Fibroblast of skin of right biceps (primary cell): ENCODE data around the gene SMARCC1.
"Not testable (repeated sequence)": the region's sequence is repeated elsewhere in the genome, so short reads cannot be mapped to it uniquely, and the experiment has no call there.

Experiments
- DNase-seq: peaks from one replicate; pipeline ENCODE4 v3.0.0-alpha.2; 2013

Gene SMARCC1

DNA sequence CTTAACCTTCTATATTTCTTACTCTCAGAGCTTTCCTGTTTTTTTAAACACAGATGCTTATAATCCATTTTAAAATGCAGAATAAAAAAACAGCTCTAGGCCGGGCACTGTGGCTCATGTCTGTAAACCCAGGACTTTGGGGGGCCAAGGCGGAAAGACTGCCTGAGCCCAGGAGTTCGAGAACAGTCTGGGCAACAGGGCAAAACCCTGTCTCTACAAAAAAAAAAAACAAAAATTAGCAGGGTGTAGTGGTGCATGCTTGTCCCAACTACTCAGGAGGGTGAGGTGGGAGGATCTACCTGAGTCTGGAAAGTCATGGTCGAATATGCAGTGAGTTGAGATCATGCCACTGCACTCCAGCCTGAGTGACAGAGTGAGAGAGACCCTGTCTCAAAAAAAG lies 15.5 kb downstream of the SMARCC1 start:
- DNase-seq: no peak

DNA sequence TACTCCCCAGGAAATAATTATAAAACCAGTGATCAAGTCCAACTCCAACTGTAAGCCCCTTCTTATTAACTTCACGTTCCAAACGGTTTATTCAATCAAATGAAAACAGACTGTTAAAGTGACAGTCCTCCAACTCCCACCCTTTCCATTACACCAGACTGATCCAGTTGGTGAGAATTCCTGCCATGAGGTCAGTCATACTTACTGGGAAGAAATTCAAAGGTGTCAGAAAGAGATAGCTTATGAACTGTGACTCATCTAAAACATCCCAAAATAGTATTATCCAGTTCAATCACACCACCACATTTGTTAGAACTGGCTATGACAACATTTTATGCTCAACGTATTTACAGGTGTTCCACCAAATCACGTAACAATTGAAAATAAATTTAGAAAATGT lies 19.5 kb downstream of the SMARCC1 start:
- DNase-seq: peak; percentile 8

GRCh38 chr3:47761046-47761445 lies 20.6 kb downstream of the SMARCC1 start:
- DNase-seq: no peak

DNA sequence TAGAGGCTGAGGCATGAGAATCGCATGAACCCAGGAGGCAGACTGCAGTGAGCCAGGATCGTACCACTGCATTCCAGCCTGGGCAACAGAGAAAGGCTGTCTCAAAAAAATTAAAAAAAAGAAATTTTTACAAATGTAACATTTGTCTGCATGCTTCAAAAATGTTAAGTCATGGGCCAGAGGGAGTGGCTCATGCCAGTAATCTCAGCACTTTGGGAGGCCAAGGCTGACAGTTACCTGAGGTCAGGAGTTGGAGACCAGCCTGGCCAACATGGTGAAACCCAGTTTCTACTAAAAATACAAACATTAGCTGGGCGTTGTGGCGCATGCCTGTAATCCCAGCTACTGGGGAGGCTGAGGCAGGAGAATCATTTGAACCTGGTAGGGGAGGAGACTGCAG lies 21.5 kb downstream of the SMARCC1 start:
- not testable (repeated sequence) for DNase-seq

- no peak for DNase-seq
Measured at GRCh38 chr3:47758261-47759025, 23.2 kb downstream of the SMARCC1 start.

DNA sequence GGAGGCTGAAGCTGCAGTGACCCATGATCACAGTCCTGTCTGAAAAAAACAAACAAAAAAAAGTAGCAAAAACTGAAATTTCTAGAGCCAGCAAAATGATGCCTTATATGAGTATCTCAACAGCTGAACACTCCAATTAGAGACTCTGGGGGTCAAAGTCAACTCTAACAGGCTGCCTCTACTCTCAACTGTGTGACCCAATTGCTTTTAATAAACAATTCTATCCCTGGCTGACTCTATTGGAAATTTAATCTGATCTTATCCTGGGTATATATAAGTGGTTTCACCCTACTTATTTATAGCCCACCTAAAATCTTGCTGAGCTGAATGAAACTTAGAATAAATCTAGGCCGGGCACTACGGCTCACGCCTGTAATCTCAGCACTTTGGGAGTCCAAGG lies 29.0 kb downstream of the SMARCC1 start:
- DNase-seq: no peak

DNA sequence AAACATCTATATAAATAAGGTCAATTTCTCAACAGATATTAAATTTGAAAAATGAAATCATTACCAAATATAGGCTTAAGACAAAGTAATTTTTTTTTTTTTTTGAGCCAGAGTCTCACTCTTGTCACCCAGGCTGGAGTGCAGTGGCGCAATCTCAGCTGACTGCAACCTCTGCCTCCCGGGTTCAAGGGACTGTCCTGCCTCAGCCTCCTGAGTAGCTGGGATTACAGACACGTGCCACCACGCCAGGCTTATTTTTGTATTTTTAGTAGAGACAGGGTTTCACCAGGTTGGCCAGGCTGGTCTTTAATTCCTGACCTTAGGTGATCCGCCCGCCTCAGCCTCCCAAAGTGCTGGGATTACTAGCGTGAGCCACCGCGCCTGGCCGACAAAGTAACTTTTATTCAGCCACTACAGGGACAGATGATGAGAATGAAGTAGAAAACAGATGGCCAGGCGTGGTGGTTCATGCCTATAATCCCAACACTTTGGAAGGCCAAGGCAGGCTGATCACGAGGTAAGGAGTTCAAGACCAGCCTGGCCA lies 30.8 kb downstream of the SMARCC1 start:
- DNase-seq: not testable (repeated sequence)

DNA sequence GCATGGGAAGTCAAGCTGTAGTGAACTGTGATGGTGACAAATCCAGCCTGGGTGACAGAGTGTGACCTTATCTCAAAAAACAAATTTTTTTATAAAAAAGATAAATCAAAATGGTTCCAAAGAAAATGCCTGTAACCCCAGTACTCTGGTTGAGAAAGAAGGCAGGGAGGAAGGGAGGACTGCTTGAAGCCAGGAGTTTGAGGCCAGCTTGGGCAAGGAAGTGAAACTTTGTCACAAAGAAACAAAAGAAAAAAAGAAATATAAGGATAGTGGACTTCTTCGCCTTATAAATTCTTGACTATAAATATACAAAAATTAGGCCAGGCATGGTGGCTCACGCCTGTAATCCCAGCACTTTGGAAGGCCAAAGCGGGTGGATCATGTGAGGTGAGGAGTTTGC lies 34.1 kb downstream of the SMARCC1 start:
- DNase-seq: no peak

GRCh38 chr3:47746264-47746663 lies 35.4 kb downstream of the SMARCC1 start:
- no peak for DNase-seq

GRCh38 chr3:47743855-47744254 lies 37.8 kb downstream of the SMARCC1 start:
- no peak for DNase-seq

GRCh38 chr3:47743352-47743751 lies 38.3 kb downstream of the SMARCC1 start:
- peak; percentile 20 for DNase-seq

GRCh38 chr3:47741925-47742324 lies 39.8 kb downstream of the SMARCC1 start:
- no peak for DNase-seq

GRCh38 chr3:47732143-47732542 lies 49.5 kb downstream of the SMARCC1 start:
- DNase-seq: no peak

GRCh38 chr3:47731061-47731460 lies 50.6 kb downstream of the SMARCC1 start:
- no peak for DNase-seq

DNA sequence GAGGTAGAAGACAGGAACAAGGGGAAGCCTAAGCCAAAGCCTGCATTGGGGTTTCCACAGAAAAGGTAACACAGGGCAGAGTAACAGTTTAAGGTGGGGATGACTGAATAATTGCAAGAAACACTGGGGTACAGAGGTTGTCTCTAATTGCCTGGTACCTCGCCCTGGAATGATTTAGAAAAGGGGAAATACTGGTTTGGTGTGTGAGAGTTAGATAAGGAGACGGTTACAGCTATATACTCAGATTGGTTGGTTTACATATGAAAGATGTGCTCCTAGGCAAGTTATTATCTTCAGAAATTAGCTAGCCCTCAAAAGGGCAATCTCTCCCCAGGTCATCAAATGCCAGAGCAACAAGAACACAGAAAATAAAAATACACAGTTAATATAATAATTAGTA lies 58.8 kb downstream of the SMARCC1 start:
- DNase-seq: no peak

- DNase-seq: not testable (repeated sequence)
Measured at GRCh38 chr3:47717448-47717847, 64.2 kb downstream of the SMARCC1 start.

DNA sequence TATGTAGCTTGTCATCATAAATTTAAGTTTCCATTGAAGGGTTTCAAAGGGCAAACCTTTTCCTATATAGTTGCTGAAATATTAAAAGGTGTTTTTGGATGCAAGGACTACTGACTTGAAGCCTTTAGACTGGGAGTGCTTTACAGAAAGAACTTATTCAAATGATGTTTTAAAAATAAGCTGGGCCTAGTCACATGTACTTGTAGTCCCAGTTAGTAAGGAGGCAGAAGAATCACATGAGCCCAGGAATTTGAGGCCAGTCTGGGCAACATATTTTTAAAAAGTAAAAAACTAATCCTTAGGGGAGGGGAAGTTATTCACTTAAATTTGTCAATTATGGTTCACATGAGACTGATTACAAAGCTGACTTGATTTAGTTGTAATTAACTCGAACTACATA lies 65.0 kb downstream of the SMARCC1 start:
- DNase-seq: no peak

- peak; percentile 59 for DNase-seq
Measured at GRCh38 chr3:47715928-47716327, 65.8 kb downstream of the SMARCC1 start.

DNA sequence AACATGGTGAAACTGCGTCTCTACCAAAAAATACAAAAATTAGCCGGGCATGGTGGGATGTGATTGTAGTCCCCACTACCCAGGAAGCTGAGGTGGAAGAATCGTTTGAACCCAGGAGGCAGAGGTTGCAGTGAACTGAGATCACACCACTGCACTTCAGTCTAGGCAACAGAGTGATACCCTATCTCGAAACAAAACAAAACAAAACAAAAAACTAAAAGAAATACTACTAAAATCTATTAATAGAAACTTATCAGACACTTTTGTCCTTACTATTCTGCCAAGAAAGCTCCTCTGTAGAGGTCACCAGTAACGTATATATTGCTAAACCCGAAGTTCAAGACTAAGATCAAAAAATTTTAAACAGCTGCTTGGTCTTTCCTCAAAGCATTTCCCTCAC lies 67.1 kb downstream of the SMARCC1 start:
- no peak for DNase-seq

DNA sequence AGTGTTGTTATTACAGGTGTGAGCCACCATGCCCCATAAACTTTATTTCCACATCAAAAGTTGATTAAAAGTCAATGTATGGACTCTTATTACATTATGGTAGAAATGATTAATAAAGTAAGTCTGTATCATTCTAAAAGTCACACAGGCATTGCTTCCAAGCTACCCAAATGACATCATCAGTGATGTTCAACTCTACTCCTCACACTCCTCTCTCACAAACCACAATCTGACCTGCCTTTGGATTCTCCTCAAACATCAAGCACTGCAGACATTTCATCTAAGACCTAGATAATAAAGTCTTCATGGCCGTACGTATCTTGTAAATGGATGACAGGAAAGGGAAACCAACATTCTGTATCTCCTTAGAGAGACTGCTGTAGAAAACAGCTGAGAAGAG lies 68.0 kb downstream of the SMARCC1 start:
- no peak for DNase-seq

DNA sequence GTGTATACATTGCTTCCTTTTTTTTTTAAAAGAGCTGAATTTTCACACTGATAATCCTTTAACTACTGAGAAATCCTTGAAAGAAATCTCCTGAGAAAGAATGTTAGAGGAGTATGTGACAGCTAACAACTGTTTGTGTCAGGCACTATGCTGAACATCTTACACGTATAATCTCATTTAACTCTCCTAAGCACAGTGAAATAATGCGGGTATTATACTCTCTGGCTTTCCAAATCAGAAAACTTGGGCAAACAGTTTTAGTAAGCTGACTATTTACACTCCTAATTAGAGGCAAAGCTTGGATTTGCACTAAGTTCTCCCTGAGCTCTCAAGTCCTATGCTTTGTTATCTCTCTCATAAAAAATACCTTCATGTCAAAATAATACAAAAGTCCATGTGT lies 69.3 kb downstream of the SMARCC1 start:
- no peak for DNase-seq

- no peak for DNase-seq
Measured at GRCh38 chr3:47711596-47711995, 70.1 kb downstream of the SMARCC1 start.

DNA sequence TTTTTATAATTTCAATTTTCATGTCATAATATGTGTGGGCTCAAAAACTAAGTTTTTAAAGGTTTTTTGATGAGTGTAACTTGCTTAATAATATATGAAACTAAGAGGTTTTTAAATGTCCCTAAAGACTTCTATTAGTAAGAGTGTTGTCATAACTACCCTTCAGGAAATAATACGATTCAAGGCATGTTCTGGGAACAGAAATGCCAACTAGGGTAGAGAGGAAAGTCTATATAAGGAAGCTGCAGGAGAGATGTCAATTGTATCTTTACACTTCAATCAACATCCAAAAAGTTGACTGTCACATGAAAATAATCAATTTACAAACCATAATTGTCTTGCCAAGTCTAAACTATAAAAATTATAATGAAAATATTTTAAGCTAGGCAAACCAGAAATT lies 76.3 kb downstream of the SMARCC1 start:
- DNase-seq: no peak

- DNase-seq: no peak
Measured at GRCh38 chr3:47704237-47704612, 77.5 kb downstream of the SMARCC1 start.

GRCh38 chr3:47701388-47701787 lies 80.3 kb downstream of the SMARCC1 start:
- DNase-seq: no peak
